Cardiac fibroblast (primary cell): ENCODE results near the gene STXBP4.

ENCODE experiments used
- DNase-seq, 2 donors: peaks; one replicate each; pipeline versions ENCODE4 v3.0.0 to v3.0.0-alpha.2; 2010; ENCODE audit warnings: low read depth in 2 of 2
- H3K4me3 ChIP-seq, 2 donors: replicated peaks in 1 of 2; 1 replicate in 1 of 2; 2 replicates in 1 of 2; pipeline ENCODE4 v1.5.1; 2011; ENCODE audit warnings: low read depth in 2 of 2, low read length in 2 of 2, mild to moderate bottlenecking in 2 of 2, moderate library complexity in 1 of 2
- CTCF ChIP-seq: IDR thresholded peaks from one replicate; pipeline ENCODE4 v1.5.1; 2011; ENCODE audit warnings: low read depth, mild to moderate bottlenecking, low read length, inconsistent platforms

The STXBP4 gene

GRCh38 chr17:55023626-55024025 is 55.1 kb downstream of the STXBP4 start:
- peak in 1 of 2 donors; percentile 65 for DNase-seq
- H3K4me3 ChIP-seq = no peak overlapping the region
- TF ChIP-seq CTCF = no peak

GRCh38 chr17:55037828-55038227 is 69.3 kb downstream of the STXBP4 start:
- TF ChIP-seq CTCF = no peak
- DNase-seq = peak in 1 of 2 donors; percentile 3
- no peak overlapping the region for H3K4me3 ChIP-seq

- DNase-seq = peak in 1 of 2 donors; percentile 2
- no peak for TF ChIP-seq CTCF
- H3K4me3 ChIP-seq = no peak overlapping the region
Observed at GRCh38 chr17:55038291-55038690, 69.7 kb downstream of the STXBP4 start.

GRCh38 chr17:55040611-55041010 is 72.0 kb downstream of the STXBP4 start:
- peak in 1 of 2 donors; percentile 1 for DNase-seq
- H3K4me3 ChIP-seq = no peak overlapping the region
- no peak for TF ChIP-seq CTCF

- H3K4me3 ChIP-seq = no peak overlapping the region
- TF ChIP-seq CTCF = peak; percentile 27
- DNase-seq = peak; percentile 27 to 31
Observed at GRCh38 chr17:55053855-55054254, 85.3 kb downstream of the STXBP4 start.

- DNase-seq = no peak
- H3K4me3 ChIP-seq = no peak overlapping the region
- no peak for TF ChIP-seq CTCF
Observed at GRCh38 chr17:55054429-55054828, 85.9 kb downstream of the STXBP4 start.

- H3K4me3 ChIP-seq = no peak overlapping the region
- no peak for DNase-seq
- no peak for TF ChIP-seq CTCF
Observed at GRCh38 chr17:55056526-55056925, 88.0 kb downstream of the STXBP4 start.
